Measurements from ENCODE around the gene GPBP1. TPM values are rescaled to one million over a fixed set of nuclear protein-coding genes. Genes with fewer than 3 reads are reported as not detected.

GPBP1 gene
- total and polyA plus RNA-seq, 2 donors (not counting 3 experiments of a cell fraction or from before 2014, with no cell fraction given) = 11.7 to 57.4 TPM

DNA sequence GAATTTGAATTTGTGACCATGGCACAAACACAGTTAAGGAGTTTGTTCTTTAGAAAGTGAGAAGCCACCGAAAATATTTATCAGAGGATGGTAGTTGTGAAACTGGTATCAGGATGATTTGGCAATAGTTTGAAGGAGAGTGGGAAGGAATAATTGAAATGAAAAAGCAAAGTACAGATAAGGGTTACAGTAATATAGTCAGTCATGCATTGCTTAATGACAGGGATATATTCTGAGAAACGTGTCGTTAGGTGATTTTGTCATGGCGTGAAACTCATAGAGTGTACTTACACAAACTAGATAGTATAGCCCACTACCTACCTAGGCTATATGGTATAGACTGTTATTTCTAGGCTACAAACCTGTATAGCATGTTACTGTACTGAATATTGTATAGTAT is 84.2 kb downstream of the GPBP1 start:
- FAIRE-seq (no peak), DNase-seq (ENCODE audit: low read depth, low spot score) (no peak)
- no peaks in the 10 kb centered on the region for H4K20me1 ChIP-seq (replicated peaks; ENCODE audit: control insufficient read depth, extremely low read depth, insufficient read depth, low read length)
- dilution Hi-C loops (cut with MboI; ENCODE audit: extremely low pct_ligation_motif_present, low sequenced_read_pairs) (no loop called here), intact Hi-C loops (cut with micrococcal nuclease) (no loop called here)
- no TSS peak for BruUV-seq (replicated peaks)
- H2AFZ ChIP-seq (ENCODE audit: low read depth, low read length) = no peak overlapping the region
- H3K27me3 ChIP-seq (ENCODE audit: control insufficient read depth in 2 of 2, insufficient read depth in 2 of 2, low read length in 2 of 2) = no peaks in the 10 kb centered on the region
- no peaks in the 10 kb centered on the region for H3K9me1 ChIP-seq (replicated peaks; ENCODE audit: control insufficient read depth, extremely low read depth, insufficient read depth, low read length)
- no peaks in the 10 kb centered on the region for H3K4me1 ChIP-seq (ENCODE audit: control insufficient read depth, extremely low read depth, insufficient read depth, low read length)
- H3K36me3 ChIP-seq (ENCODE audit: control insufficient read depth in 2 of 2, extremely low read depth in 1 of 2, insufficient read depth in 2 of 2, low read length in 2 of 2) = peaks cover 10% of the 10 kb centered on the region in 2 experiments
- no peak overlapping the region for H3K4me2 ChIP-seq (ENCODE audit: insufficient read depth, low read length)
- H3K4me3 ChIP-seq (replicated peaks in 1 of 3; ENCODE audit: insufficient read depth in 1 of 3, low read depth in 1 of 3, low read length in 3 of 3) = no peak overlapping the region
- H3K9ac ChIP-seq (replicated peaks; ENCODE audit: extremely low read depth, insufficient read depth, low read length) = no peak overlapping the region
- TF ChIP-seq FOS (IDR thresholded peaks at IDR 0.05; ENCODE audit: borderline replicate concordance, insufficient read depth, low read length) (no peak), JUN (IDR thresholded peaks at IDR 0.05; ENCODE audit: borderline replicate concordance, insufficient read depth, insufficient read length, low read depth) (no peak), MYC (IDR thresholded peaks at IDR 0.05; ENCODE audit: low read depth, low read length) (no peak), CTCF (IDR thresholded peaks at IDR 0.05; ENCODE audit: extremely low read depth in 1 of 2, insufficient read depth in 1 of 2, low read depth in 1 of 2, low read length in 2 of 2) (no peak), POLR2A (IDR thresholded peaks at IDR 0.05; ENCODE audit: low read depth, low read length) (no peak), GATA2 (IDR thresholded peaks at IDR 0.05; ENCODE audit: insufficient read depth, insufficient read length, low read depth, low read length) (no peak), POLR2AphosphoS5 (IDR thresholded peaks at IDR 0.05; ENCODE audit: insufficient read depth, low read depth, low read length) (no peak), EZH2 (IDR thresholded peaks at IDR 0.05; ENCODE audit: borderline replicate concordance, low read depth, low read length, severe bottlenecking) (no peak)
- TF ChIP-seq, protein P1, sequence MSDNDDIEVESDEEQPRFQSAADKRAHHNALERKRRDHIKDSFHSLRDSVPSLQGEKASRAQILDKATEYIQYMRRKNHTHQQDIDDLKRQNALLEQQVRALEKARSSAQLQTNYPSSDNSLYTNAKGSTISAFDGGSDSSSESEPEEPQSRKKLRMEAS (IDR thresholded peaks at IDR 0.05; ENCODE audit: insufficient read depth, insufficient read length) = no peak
- no peak overlapping the region for H3K27ac ChIP-seq (ENCODE audit: insufficient read depth, low read depth, low read length)
- no peaks in the 10 kb centered on the region for H3K9me3 ChIP-seq (replicated peaks; ENCODE audit: control insufficient read depth, insufficient read depth, low read length)
- CTCF ChIA-PET = no interaction called here
- POLR2A ChIA-PET = no interaction called here
- H3K79me2 ChIP-seq (ENCODE audit: control insufficient read depth, insufficient read depth, low read length) = peaks cover 3% of the 10 kb centered on the region
